ENCODE results near the gene INIP. TPM values are rescaled to one million over a fixed set of nuclear protein-coding genes. Genes with fewer than 3 reads are reported as not detected.

The INIP gene
- total and polyA plus RNA-seq, 2 donors (not counting 1 experiment from before 2014, with no cell fraction given) = 5.0 to 22.9 TPM

GRCh38 chr9:112699230-112699629 is 18.7 kb downstream of the INIP start:
- Histone ChIP-seq H3K79me2 (ENCODE audit: control insufficient read depth, insufficient read depth, low read length) (peaks cover 19% of the 10 kb centered on the region), H3K9me3 (ENCODE audit: control extremely low read depth in 1 of 3, control insufficient read depth in 2 of 3, insufficient read depth in 1 of 3, low read length in 2 of 3) (no peaks in the 10 kb centered on the region), H3K9ac (ENCODE audit: low read length) (no peak overlapping the region), H3K4me2 (replicated peaks; ENCODE audit: low read depth, low read length, poor library complexity, severe bottlenecking) (no peak overlapping the region), H3K36me3 (replicated peaks in 1 of 2; ENCODE audit: control extremely low read depth in 1 of 2, control insufficient read depth in 1 of 2, extremely low read depth in 1 of 2, insufficient read depth in 2 of 2, low read length in 1 of 2) (peaks cover 9 to 21% of the 10 kb centered on the region in 2 experiments), H3K27me3 (replicated peaks in 1 of 4; ENCODE audit: control extremely low read depth in 1 of 4, control insufficient read depth in 3 of 4, insufficient read depth in 4 of 4, low read length in 3 of 4) (no peaks in the 10 kb centered on the region), H3K4me3 (ENCODE audit: control extremely low read depth in 1 of 5, extremely low read depth in 1 of 5, insufficient read depth in 1 of 5, low read depth in 2 of 5, low read length in 4 of 5) (no peak overlapping the region), H3K27ac (ENCODE audit: low read length in 2 of 2) (no peak overlapping the region), H2AFZ (ENCODE audit: insufficient read depth, low read depth, low read length, poor library complexity, severe bottlenecking) (no peak overlapping the region), H4K20me1 (ENCODE audit: control insufficient read depth, insufficient read depth, low read length, poor library complexity, severe bottlenecking) (peaks cover 10% of the 10 kb centered on the region), H3K4me1 (ENCODE audit: control insufficient read depth in 2 of 2, insufficient read depth in 2 of 2, low read length in 2 of 2) (no peaks in the 10 kb centered on the region)
- no CpG with 5 or more reads among the region's 5 CpGs for WGBS (ENCODE audit: insufficient coverage)
- ChIA-PET CTCF (no interaction called here), POLR2A (no interaction called here)
- H3K27ac Mint-ChIP-seq = no peak overlapping the region
- ATAC-seq (ENCODE audit: low read depth) = no peak
- H3K9me3 Mint-ChIP-seq (ENCODE audit: insufficient read depth) = no peaks in the 10 kb centered on the region
- no peak for DNase-seq
- peaks cover 2% of the 10 kb centered on the region for H3K4me1 Mint-ChIP-seq
- intact Hi-C loops (cut with micrococcal nuclease) = no loop called here
- TF ChIP-seq, protein P1, sequence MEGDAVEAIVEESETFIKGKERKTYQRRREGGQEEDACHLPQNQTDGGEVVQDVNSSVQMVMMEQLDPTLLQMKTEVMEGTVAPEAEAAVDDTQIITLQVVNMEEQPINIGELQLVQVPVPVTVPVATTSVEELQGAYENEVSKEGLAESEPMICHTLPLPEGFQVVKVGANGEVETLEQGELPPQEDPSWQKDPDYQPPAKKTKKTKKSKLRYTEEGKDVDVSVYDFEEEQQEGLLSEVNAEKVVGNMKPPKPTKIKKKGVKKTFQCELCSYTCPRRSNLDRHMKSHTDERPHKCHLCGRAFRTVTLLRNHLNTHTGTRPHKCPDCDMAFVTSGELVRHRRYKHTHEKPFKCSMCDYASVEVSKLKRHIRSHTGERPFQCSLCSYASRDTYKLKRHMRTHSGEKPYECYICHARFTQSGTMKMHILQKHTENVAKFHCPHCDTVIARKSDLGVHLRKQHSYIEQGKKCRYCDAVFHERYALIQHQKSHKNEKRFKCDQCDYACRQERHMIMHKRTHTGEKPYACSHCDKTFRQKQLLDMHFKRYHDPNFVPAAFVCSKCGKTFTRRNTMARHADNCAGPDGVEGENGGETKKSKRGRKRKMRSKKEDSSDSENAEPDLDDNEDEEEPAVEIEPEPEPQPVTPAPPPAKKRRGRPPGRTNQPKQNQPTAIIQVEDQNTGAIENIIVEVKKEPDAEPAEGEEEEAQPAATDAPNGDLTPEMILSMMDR (IDR thresholded peaks at IDR 0.05) = no peak
- TF ChIP-seq EZH2 (IDR thresholded peaks at IDR 0.05; ENCODE audit: borderline replicate concordance, insufficient read depth, low read depth, low read length, poor library complexity, severe bottlenecking) = no peak
- H3K27me3 Mint-ChIP-seq = no peaks in the 10 kb centered on the region
- no peak overlapping the region for H3K4me3 Mint-ChIP-seq

DNA sequence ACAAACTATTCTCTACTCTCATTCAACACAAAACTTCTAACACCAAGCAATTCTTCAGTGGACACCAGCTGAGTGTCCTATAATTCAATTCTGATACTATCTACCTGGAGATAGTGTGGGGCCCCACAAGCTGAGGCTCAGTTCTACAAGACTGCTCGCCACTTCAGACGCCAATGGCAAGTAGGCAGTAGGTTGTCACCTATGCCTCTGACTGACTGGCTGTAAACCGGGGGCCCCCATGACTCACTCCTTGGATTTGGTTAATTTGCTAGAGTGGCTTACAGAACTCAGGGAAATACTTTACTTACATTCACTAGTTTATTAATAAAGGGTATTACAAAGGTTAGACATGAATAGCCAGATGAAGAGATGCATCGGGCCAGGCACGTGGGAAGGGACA is 21.5 kb downstream of the INIP start:
- Histone ChIP-seq H3K4me1 (ENCODE audit: control insufficient read depth in 2 of 2, insufficient read depth in 2 of 2, low read length in 2 of 2) (no peaks in the 10 kb centered on the region), H3K4me3 (ENCODE audit: control extremely low read depth in 1 of 5, extremely low read depth in 1 of 5, insufficient read depth in 1 of 5, low read depth in 2 of 5, low read length in 4 of 5) (no peak overlapping the region), H3K27ac (ENCODE audit: low read length in 2 of 2) (no peak overlapping the region), H2AFZ (ENCODE audit: insufficient read depth, low read depth, low read length, poor library complexity, severe bottlenecking) (no peak overlapping the region), H3K9me3 (ENCODE audit: control extremely low read depth in 1 of 3, control insufficient read depth in 2 of 3, insufficient read depth in 1 of 3, low read length in 2 of 3) (no peaks in the 10 kb centered on the region), H3K79me2 (ENCODE audit: control insufficient read depth, insufficient read depth, low read length) (peaks cover 8% of the 10 kb centered on the region), H3K9ac (ENCODE audit: low read length) (no peak overlapping the region), H3K4me2 (replicated peaks; ENCODE audit: low read depth, low read length, poor library complexity, severe bottlenecking) (no peak overlapping the region), H3K27me3 (replicated peaks in 1 of 4; ENCODE audit: control extremely low read depth in 1 of 4, control insufficient read depth in 3 of 4, insufficient read depth in 4 of 4, low read length in 3 of 4) (no peaks in the 10 kb centered on the region), H4K20me1 (ENCODE audit: control insufficient read depth, insufficient read depth, low read length, poor library complexity, severe bottlenecking) (no peaks in the 10 kb centered on the region), H3K36me3 (replicated peaks in 1 of 2; ENCODE audit: control extremely low read depth in 1 of 2, control insufficient read depth in 1 of 2, extremely low read depth in 1 of 2, insufficient read depth in 2 of 2, low read length in 1 of 2) (peaks cover 6 to 27% of the 10 kb centered on the region in 2 experiments)
- 96% methylated on average over 3 of the region's 5 CpGs for WGBS (ENCODE audit: insufficient coverage)
- Mint-ChIP-seq H3K27me3 (no peaks in the 10 kb centered on the region), H3K27ac (no peak overlapping the region), H3K4me1 (peaks cover 2% of the 10 kb centered on the region), H3K4me3 (no peak overlapping the region), H3K9me3 (ENCODE audit: insufficient read depth) (no peaks in the 10 kb centered on the region)
- ChIA-PET CTCF (interaction anchor here (1.3 kb wide), 1 partner anchor 207 kb away, joined by 3 read pairs; no protein-coding TSS in a partner anchor), POLR2A (no interaction called here)
- no peak for TF ChIP-seq EZH2 (IDR thresholded peaks at IDR 0.05; ENCODE audit: borderline replicate concordance, insufficient read depth, low read depth, low read length, poor library complexity, severe bottlenecking)
- TF ChIP-seq, protein P1 (IDR thresholded peaks at IDR 0.05) = no peak
- intact Hi-C loops (cut with micrococcal nuclease) = no loop called here
- ATAC-seq (ENCODE audit: low read depth) (no peak), DNase-seq (no peak)

Measured in B cell (primary cell).